Measurements from ENCODE around the gene SAA4. TPM values are rescaled to one million over a fixed set of nuclear protein-coding genes. Genes with fewer than 3 reads are reported as not detected.

SAA4 gene
- total and polyA plus RNA-seq, 2 of the 8 experiments (the other 6 are each of a cell fraction or from before 2014, with no cell fraction given): not detected

DNA sequence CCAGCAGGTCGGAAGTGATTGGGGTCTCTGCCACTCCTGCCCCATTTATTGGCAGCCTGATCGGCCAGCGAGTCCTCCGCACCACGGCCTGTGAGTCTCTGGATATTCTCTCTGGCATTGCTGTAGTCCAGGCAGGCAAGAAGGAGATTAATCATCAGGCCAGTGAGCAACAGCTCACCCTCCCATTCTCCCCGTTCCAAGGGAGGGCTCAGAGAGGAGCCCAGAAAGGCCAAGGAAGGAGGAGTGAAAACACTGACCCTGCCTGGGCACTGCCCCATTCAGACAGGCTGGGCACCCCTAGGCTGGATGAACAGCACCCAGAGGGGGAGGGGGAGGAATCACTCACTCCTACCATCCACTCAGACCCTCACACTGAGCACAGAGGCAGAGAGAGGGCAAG lies 8.8 kb upstream of the SAA4 start (continued):
- TF ChIP-seq, protein P1, sequence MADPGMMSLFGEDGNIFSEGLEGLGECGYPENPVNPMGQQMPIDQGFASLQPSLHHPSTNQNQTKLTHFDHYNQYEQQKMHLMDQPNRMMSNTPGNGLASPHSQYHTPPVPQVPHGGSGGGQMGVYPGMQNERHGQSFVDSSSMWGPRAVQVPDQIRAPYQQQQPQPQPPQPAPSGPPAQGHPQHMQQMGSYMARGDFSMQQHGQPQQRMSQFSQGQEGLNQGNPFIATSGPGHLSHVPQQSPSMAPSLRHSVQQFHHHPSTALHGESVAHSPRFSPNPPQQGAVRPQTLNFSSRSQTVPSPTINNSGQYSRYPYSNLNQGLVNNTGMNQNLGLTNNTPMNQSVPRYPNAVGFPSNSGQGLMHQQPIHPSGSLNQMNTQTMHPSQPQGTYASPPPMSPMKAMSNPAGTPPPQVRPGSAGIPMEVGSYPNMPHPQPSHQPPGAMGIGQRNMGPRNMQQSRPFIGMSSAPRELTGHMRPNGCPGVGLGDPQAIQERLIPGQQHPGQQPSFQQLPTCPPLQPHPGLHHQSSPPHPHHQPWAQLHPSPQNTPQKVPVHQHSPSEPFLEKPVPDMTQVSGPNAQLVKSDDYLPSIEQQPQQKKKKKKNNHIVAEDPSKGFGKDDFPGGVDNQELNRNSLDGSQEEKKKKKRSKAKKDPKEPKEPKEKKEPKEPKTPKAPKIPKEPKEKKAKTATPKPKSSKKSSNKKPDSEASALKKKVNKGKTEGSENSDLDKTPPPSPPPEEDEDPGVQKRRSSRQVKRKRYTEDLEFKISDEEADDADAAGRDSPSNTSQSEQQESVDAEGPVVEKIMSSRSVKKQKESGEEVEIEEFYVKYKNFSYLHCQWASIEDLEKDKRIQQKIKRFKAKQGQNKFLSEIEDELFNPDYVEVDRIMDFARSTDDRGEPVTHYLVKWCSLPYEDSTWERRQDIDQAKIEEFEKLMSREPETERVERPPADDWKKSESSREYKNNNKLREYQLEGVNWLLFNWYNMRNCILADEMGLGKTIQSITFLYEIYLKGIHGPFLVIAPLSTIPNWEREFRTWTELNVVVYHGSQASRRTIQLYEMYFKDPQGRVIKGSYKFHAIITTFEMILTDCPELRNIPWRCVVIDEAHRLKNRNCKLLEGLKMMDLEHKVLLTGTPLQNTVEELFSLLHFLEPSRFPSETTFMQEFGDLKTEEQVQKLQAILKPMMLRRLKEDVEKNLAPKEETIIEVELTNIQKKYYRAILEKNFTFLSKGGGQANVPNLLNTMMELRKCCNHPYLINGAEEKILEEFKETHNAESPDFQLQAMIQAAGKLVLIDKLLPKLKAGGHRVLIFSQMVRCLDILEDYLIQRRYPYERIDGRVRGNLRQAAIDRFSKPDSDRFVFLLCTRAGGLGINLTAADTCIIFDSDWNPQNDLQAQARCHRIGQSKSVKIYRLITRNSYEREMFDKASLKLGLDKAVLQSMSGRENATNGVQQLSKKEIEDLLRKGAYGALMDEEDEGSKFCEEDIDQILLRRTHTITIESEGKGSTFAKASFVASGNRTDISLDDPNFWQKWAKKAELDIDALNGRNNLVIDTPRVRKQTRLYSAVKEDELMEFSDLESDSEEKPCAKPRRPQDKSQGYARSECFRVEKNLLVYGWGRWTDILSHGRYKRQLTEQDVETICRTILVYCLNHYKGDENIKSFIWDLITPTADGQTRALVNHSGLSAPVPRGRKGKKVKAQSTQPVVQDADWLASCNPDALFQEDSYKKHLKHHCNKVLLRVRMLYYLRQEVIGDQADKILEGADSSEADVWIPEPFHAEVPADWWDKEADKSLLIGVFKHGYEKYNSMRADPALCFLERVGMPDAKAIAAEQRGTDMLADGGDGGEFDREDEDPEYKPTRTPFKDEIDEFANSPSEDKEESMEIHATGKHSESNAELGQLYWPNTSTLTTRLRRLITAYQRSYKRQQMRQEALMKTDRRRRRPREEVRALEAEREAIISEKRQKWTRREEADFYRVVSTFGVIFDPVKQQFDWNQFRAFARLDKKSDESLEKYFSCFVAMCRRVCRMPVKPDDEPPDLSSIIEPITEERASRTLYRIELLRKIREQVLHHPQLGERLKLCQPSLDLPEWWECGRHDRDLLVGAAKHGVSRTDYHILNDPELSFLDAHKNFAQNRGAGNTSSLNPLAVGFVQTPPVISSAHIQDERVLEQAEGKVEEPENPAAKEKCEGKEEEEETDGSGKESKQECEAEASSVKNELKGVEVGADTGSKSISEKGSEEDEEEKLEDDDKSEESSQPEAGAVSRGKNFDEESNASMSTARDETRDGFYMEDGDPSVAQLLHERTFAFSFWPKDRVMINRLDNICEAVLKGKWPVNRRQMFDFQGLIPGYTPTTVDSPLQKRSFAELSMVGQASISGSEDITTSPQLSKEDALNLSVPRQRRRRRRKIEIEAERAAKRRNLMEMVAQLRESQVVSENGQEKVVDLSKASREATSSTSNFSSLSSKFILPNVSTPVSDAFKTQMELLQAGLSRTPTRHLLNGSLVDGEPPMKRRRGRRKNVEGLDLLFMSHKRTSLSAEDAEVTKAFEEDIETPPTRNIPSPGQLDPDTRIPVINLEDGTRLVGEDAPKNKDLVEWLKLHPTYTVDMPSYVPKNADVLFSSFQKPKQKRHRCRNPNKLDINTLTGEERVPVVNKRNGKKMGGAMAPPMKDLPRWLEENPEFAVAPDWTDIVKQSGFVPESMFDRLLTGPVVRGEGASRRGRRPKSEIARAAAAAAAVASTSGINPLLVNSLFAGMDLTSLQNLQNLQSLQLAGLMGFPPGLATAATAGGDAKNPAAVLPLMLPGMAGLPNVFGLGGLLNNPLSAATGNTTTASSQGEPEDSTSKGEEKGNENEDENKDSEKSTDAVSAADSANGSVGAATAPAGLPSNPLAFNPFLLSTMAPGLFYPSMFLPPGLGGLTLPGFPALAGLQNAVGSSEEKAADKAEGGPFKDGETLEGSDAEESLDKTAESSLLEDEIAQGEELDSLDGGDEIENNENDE (IDR thresholded peaks at IDR 0.05; ENCODE audit: insufficient replicate concordance, low read length): no peak
